ENCODE results near the gene PDS5A.

PDS5A gene

GRCh38 chr4:39931441-39931901 lies 46.2 kb downstream of the PDS5A start:
- Histone ChIP-seq H3K27me3 (ENCODE audit: control insufficient read depth, low read length) (no peaks in the 10 kb centered on the region), H3K79me2 (ENCODE audit: control insufficient read depth, low read length) (peaks cover 92% of the 10 kb centered on the region), H3K9me3 (ENCODE audit: control insufficient read depth, insufficient read depth, low read length) (no peaks in the 10 kb centered on the region), H3K9me2 (replicated peaks; ENCODE audit: control insufficient read depth, low read length) (no peaks in the 10 kb centered on the region), H3F3A (ENCODE audit: control insufficient read depth, insufficient read depth) (peaks cover 27% of the 10 kb centered on the region), H3K4me1 (ENCODE audit: control insufficient read depth, low read length) (peaks cover 5% of the 10 kb centered on the region; the same call in 1 of the 2 replicates), H3K27ac (ENCODE audit: low read depth, low read length) (no peak overlapping the region), H3K36me3 (ENCODE audit: control insufficient read depth, low read length) (peaks cover 54% of the 10 kb centered on the region), H3K4me2 (ENCODE audit: low read length) (no peak overlapping the region), H3K4me3 (ENCODE audit: low read length) (no peak overlapping the region), H4K20me1 (ENCODE audit: control insufficient read depth, insufficient read depth, low read depth, low read length) (peaks cover 8% of the 10 kb centered on the region)
- TF ChIP-seq EZH2phosphoT487 (IDR thresholded peaks at IDR 0.05; ENCODE audit: borderline replicate concordance, low read length) (no peak), CTCF (IDR thresholded peaks at IDR 0.05; ENCODE audit: low read depth, low read length, poor library complexity, severe bottlenecking) (no peak)

- TF ChIP-seq CTCF (IDR thresholded peaks at IDR 0.05; ENCODE audit: low read depth, low read length, poor library complexity, severe bottlenecking) (no peak), EZH2phosphoT487 (IDR thresholded peaks at IDR 0.05; ENCODE audit: borderline replicate concordance, low read length) (no peak)
- H3K79me2 ChIP-seq (ENCODE audit: control insufficient read depth, low read length) = peaks cover 79% of the 10 kb centered on the region
Measured at GRCh38 chr4:39928538-39928937, 49.2 kb downstream of the PDS5A start.

GRCh38 chr4:39924014-39924413 lies 53.7 kb downstream of the PDS5A start:
- Histone ChIP-seq H3K79me2 (ENCODE audit: control insufficient read depth, low read length) (peaks cover 49% of the 10 kb centered on the region), H3K27ac (ENCODE audit: low read depth, low read length) (no peak overlapping the region), H4K20me1 (ENCODE audit: control insufficient read depth, insufficient read depth, low read depth, low read length) (no peaks in the 10 kb centered on the region), H3K4me1 (ENCODE audit: control insufficient read depth, low read length) (no peaks in the 10 kb centered on the region), H3K9me3 (ENCODE audit: control insufficient read depth, insufficient read depth, low read length) (no peaks in the 10 kb centered on the region), H3F3A (ENCODE audit: control insufficient read depth, insufficient read depth) (peaks cover 30% of the 10 kb centered on the region), H3K4me2 (ENCODE audit: low read length) (no peak overlapping the region), H3K27me3 (ENCODE audit: control insufficient read depth, low read length) (no peaks in the 10 kb centered on the region), H3K36me3 (ENCODE audit: control insufficient read depth, low read length) (peaks cover 61% of the 10 kb centered on the region), H3K9me2 (replicated peaks; ENCODE audit: control insufficient read depth, low read length) (no peaks in the 10 kb centered on the region), H3K4me3 (ENCODE audit: low read length) (no peak overlapping the region)
- TF ChIP-seq EZH2phosphoT487 (IDR thresholded peaks at IDR 0.05; ENCODE audit: borderline replicate concordance, low read length) = no peak

More at GRCh38 chr4:39928538-39928937, 49.2 kb downstream of the PDS5A start:
- Histone ChIP-seq H3K27ac (ENCODE audit: low read depth, low read length) (no peak overlapping the region), H3K36me3 (ENCODE audit: control insufficient read depth, low read length) (peaks cover 59% of the 10 kb centered on the region), H3F3A (ENCODE audit: control insufficient read depth, insufficient read depth) (peaks cover 28% of the 10 kb centered on the region), H3K4me3 (ENCODE audit: low read length) (no peak overlapping the region), H3K4me2 (ENCODE audit: low read length) (no peak overlapping the region), H3K4me1 (ENCODE audit: control insufficient read depth, low read length) (no peaks in the 10 kb centered on the region; the same call in 1 of the 2 replicates), H3K9me2 (replicated peaks; ENCODE audit: control insufficient read depth, low read length) (no peaks in the 10 kb centered on the region), H4K20me1 (ENCODE audit: control insufficient read depth, insufficient read depth, low read depth, low read length) (no peaks in the 10 kb centered on the region; the same call in none of the 2 replicates), H3K9me3 (ENCODE audit: control insufficient read depth, insufficient read depth, low read length) (no peaks in the 10 kb centered on the region), H3K27me3 (ENCODE audit: control insufficient read depth, low read length) (no peaks in the 10 kb centered on the region)

GRCh38 chr4:39922399-39922798 lies 55.3 kb downstream of the PDS5A start:
- no peak overlapping the region for H3K4me3 ChIP-seq (ENCODE audit: low read length)
- H3K27ac ChIP-seq (ENCODE audit: low read depth, low read length) = no peak overlapping the region
- no peaks in the 10 kb centered on the region for H3K9me3 ChIP-seq (ENCODE audit: control insufficient read depth, insufficient read depth, low read length)
- no peak overlapping the region for H3K4me2 ChIP-seq (ENCODE audit: low read length)
- H3K36me3 ChIP-seq (ENCODE audit: control insufficient read depth, low read length) = peaks cover 59% of the 10 kb centered on the region
- no peaks in the 10 kb centered on the region for H4K20me1 ChIP-seq (ENCODE audit: control insufficient read depth, insufficient read depth, low read depth, low read length)
- H3F3A ChIP-seq (ENCODE audit: control insufficient read depth, insufficient read depth) = peaks cover 22% of the 10 kb centered on the region
- TF ChIP-seq EZH2phosphoT487 (IDR thresholded peaks at IDR 0.05; ENCODE audit: borderline replicate concordance, low read length) = no peak
- TF ChIP-seq CTCF (IDR thresholded peaks at IDR 0.05; ENCODE audit: low read depth, low read length, poor library complexity, severe bottlenecking) = no peak
- H3K9me2 ChIP-seq (replicated peaks; ENCODE audit: control insufficient read depth, low read length) = no peaks in the 10 kb centered on the region
- peaks cover 32% of the 10 kb centered on the region for H3K79me2 ChIP-seq (ENCODE audit: control insufficient read depth, low read length)
- H3K27me3 ChIP-seq (ENCODE audit: control insufficient read depth, low read length) = no peaks in the 10 kb centered on the region
- no peaks in the 10 kb centered on the region for H3K4me1 ChIP-seq (ENCODE audit: control insufficient read depth, low read length)
